CD8-positive, alpha-beta memory T cell (primary cell): Measurements from ENCODE around the gene POTEH. TPM values are rescaled to one million over a fixed set of nuclear protein-coding genes. Genes with fewer than 3 reads are reported as not detected.
"Not testable (repeated sequence)": the region's sequence is repeated elsewhere in the genome, so short reads cannot be mapped to it uniquely, and the experiment has no call there.

Experiments used
- CTCF ChIA-PET: fragments of 350-600 bp; sonication (Branson Sonifier 250); formaldehyde crosslinking; loops from one replicate; lab custom pipeline; 2021; ENCODE audit warnings: antibody characterized with exemption; lab: Charles Lee
- POLR2A ChIA-PET: fragments of 350-600 bp; sonication (Branson Sonifier 250); formaldehyde crosslinking; loops from one replicate; lab custom pipeline; 2021; ENCODE audit warnings: antibody characterized with exemption; lab: Charles Lee
- DNase-seq, 5 donors: peaks; one replicate each; pipeline versions ENCODE4 v3.0.0 to v3.0.0-alpha.2; 2020 to 2022; ENCODE audit warnings: mixed read lengths in 1 of 5
- H3K27ac ChIP-seq: one replicate; pipeline ENCODE4 v1.7.0; 2013; ENCODE audit warnings: low read depth, mild to moderate bottlenecking, low read length, moderate library complexity
- H3K27me3 ChIP-seq: 2 replicates; pipeline ENCODE4 v1.7.0; 2013; ENCODE audit warnings: low read length, mild to moderate bottlenecking; ENCODE audit not compliant: insufficient read depth, poor library complexity, severe bottlenecking
- H3K36me3 ChIP-seq: 2 replicates; pipeline ENCODE4 v1.7.0; 2013; ENCODE audit warnings: mild to moderate bottlenecking, low read length, moderate library complexity; ENCODE audit not compliant: insufficient read depth
- H3K4me1 ChIP-seq: 2 replicates; pipeline ENCODE4 v1.7.0; 2013; ENCODE audit warnings: mild to moderate bottlenecking, low read length, moderate library complexity; ENCODE audit not compliant: insufficient read depth
- H3K4me3 ChIP-seq: 2 replicates; pipeline ENCODE4 v1.7.0; 2013; ENCODE audit warnings: mild to moderate bottlenecking, low read length
- H3K9me3 ChIP-seq: 2 replicates; pipeline ENCODE4 v1.7.0; 2013; ENCODE audit warnings: mild to moderate bottlenecking, low read length
- H3K27ac Mint-ChIP-seq, 8 donors: one replicate each; pipeline ENCODE4 v1.8.0; 2020 to 2021; ENCODE audit warnings: mixed read lengths in 8 of 8, mild to moderate bottlenecking in 6 of 8, inconsistent platforms in 3 of 8, moderate library complexity in 3 of 8
- H3K27me3 Mint-ChIP-seq, 2 donors: one replicate each; pipeline ENCODE4 v1.8.0; 2020 to 2021; ENCODE audit warnings: mixed read lengths in 2 of 2, mild to moderate bottlenecking in 1 of 2, moderate library complexity in 1 of 2
- H3K36me3 Mint-ChIP-seq, 3 donors: one replicate each; pipeline ENCODE4 v1.8.0; 2020 to 2021; ENCODE audit warnings: mixed read lengths in 3 of 3, inconsistent platforms in 1 of 3, mild to moderate bottlenecking in 1 of 3
- H3K4me1 Mint-ChIP-seq, 3 donors: one replicate each; pipeline ENCODE4 v1.8.0; 2020 to 2021; ENCODE audit warnings: mixed read lengths in 3 of 3, inconsistent platforms in 1 of 3, mild to moderate bottlenecking in 1 of 3
- H3K4me3 Mint-ChIP-seq, 7 donors: one replicate each; pipeline ENCODE4 v1.8.0; 2020 to 2021; ENCODE audit warnings: mixed read lengths in 7 of 7, mild to moderate bottlenecking in 6 of 7, moderate library complexity in 4 of 7, inconsistent platforms in 2 of 7
- H3K9me3 Mint-ChIP-seq, 5 donors: one replicate each; pipeline ENCODE4 v1.8.0; 2020 to 2022; ENCODE audit warnings: mixed read lengths in 5 of 5, mild to moderate bottlenecking in 3 of 5, moderate library complexity in 2 of 5, inconsistent platforms in 1 of 5
- polyA plus RNA-seq: library from polyadenylated mRNA; unstranded; fragments of 300-500 nt; fragmentation: Illumina TruSeq; gene quantifications from one replicate; pipeline ENCODE4 v1.2.3, GENCODE V29; 2021
- total RNA-seq, 2 experiments: library from RNA; stranded (reverse); gene quantifications; one replicate each; pipeline ENCODE4 v1.2.3, GENCODE V29; 2021

Gene POTEH
- total and polyA plus RNA-seq, 3 experiments from 2014 or later, result not detected

GRCh38 chr22:15749181-15749970 is 59.5 kb downstream of the POTEH start:
- H3K36me3 Mint-ChIP-seq, H3K9me3 ChIP-seq, DNase-seq, H3K4me1 Mint-ChIP-seq, H3K27ac ChIP-seq, H3K4me3 Mint-ChIP-seq, H3K4me3 ChIP-seq, CTCF ChIA-PET, H3K4me1 ChIP-seq, H3K9me3 Mint-ChIP-seq, H3K27me3 Mint-ChIP-seq, H3K36me3 ChIP-seq, H3K27ac Mint-ChIP-seq, H3K27me3 ChIP-seq, POLR2A ChIA-PET: not testable (repeated sequence)

DNA sequence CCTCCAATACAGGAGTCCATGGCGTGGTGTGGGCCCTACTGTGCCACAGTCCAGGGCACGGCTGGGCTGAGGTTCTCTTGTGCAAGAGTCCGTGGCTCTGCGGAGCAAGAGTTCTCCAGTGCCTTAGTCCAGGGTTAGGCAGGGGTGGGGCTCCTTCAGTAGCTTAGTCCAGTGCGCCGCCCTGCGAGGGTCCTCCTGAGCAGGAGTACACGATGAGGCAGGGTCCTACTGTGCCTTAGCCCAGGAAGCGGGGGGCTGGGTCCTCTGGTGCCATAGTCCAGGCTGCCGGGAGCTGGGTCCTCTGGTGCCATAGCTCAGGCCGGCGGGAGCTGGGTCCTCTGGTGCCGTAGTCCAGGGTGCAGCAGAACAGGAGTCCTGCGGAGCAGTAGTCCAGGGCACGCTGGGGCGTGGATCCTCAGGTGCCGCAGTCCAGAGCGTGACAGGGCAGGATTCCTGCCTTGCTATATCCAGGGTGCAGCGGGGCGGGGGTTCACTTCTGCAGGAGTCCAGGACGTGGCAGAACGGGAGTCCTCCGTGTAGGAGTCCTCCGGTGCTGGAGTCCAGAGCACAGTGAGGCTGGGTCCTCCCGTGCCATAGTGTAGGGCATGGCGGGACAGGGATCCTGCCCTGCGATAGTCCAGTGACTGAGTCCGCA is 69.7 kb downstream of the POTEH start:
- H3K27me3 Mint-ChIP-seq, H3K4me1 Mint-ChIP-seq, H3K36me3 ChIP-seq, H3K4me1 ChIP-seq, H3K4me3 ChIP-seq, H3K4me3 Mint-ChIP-seq, CTCF ChIA-PET, H3K27me3 ChIP-seq, POLR2A ChIA-PET, H3K27ac ChIP-seq, DNase-seq, H3K9me3 ChIP-seq, H3K9me3 Mint-ChIP-seq, H3K36me3 Mint-ChIP-seq, H3K27ac Mint-ChIP-seq: not testable (repeated sequence)

- H3K27ac Mint-ChIP-seq, POLR2A ChIA-PET, DNase-seq, H3K36me3 Mint-ChIP-seq, H3K9me3 Mint-ChIP-seq, H3K4me3 Mint-ChIP-seq, H3K27ac ChIP-seq, H3K9me3 ChIP-seq, CTCF ChIA-PET, H3K4me3 ChIP-seq, H3K27me3 Mint-ChIP-seq, H3K4me1 Mint-ChIP-seq, H3K36me3 ChIP-seq, H3K4me1 ChIP-seq, H3K27me3 ChIP-seq: not testable (repeated sequence)
These were observed 70.7 kb downstream of the POTEH start for GRCh38 chr22:15760388-15761150.

GRCh38 chr22:15761151-15761777 is 71.4 kb downstream of the POTEH start:
- H3K27me3 Mint-ChIP-seq, H3K36me3 ChIP-seq, H3K27ac Mint-ChIP-seq, H3K4me1 Mint-ChIP-seq, H3K9me3 Mint-ChIP-seq, H3K4me3 Mint-ChIP-seq, H3K4me3 ChIP-seq, DNase-seq, CTCF ChIA-PET, POLR2A ChIA-PET, H3K27me3 ChIP-seq, H3K27ac ChIP-seq, H3K36me3 Mint-ChIP-seq, H3K4me1 ChIP-seq, H3K9me3 ChIP-seq: not testable (repeated sequence)

- H3K27me3 ChIP-seq, H3K4me3 Mint-ChIP-seq, H3K4me1 Mint-ChIP-seq, H3K9me3 ChIP-seq, H3K4me1 ChIP-seq, H3K27ac ChIP-seq, H3K27me3 Mint-ChIP-seq, POLR2A ChIA-PET, H3K27ac Mint-ChIP-seq, H3K36me3 Mint-ChIP-seq, DNase-seq, H3K4me3 ChIP-seq, H3K36me3 ChIP-seq, CTCF ChIA-PET, H3K9me3 Mint-ChIP-seq: not testable (repeated sequence)
These were observed 73.7 kb downstream of the POTEH start for GRCh38 chr22:15763559-15763958.

Other genes with a start within 250 kb of the POTEH start
- gene OR11H1, start 161.8 kb upstream of the POTEH start, total RNA-seq, result not detected
- not detected for gene OR11H1, start 161.8 kb upstream of the POTEH start, polyA plus RNA-seq